Stimulated activated CD4-positive, alpha-beta T cell treated with anti-CD3 and anti-CD28 coated beads, Interleukin-2, amount 100 ng/mL, for 4 hours (primary cell): ENCODE measurements around the gene IL19.

Experiments used
- DNase-seq: peaks from one replicate; pipeline ENCODE4 v3.0.0-alpha.2; 2020; ENCODE audit warnings: low read depth

The IL19 gene, protein sequence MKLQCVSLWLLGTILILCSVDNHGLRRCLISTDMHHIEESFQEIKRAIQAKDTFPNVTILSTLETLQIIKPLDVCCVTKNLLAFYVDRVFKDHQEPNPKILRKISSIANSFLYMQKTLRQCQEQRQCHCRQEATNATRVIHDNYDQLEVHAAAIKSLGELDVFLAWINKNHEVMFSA

GRCh38 chr1:206770531-206771337 lies at the start of gene IL19:
IL19 (plus strand) TSS chr1:206770773; CDS start chr1:206836663, 65,890 bp downstream.
- peak; percentile 46 for DNase-seq

DNA sequence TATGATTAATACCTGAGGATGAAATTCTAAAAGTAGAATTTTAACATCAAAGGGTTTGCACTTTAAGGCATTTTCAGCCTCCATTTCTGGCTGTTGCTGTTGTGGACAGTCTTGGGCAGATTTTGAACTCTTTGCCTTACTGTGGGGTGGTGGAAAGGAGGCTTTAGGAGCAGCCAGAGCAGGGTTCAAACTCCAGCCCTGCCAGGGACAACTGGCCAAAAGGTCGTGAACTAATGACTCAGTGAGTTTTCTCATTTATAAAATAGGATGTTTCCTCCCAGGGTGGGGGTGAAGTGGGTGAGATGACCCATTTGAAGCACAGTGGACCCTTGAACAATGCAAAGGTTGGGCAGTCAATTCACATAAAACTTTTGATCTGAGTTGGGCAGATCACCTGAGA lies 49.1 kb upstream of the IL19 start:
- DNase-seq: no peak

GRCh38 chr1:206722751-206723461 lies 47.7 kb upstream of the IL19 start:
- DNase-seq: no peak

DNA sequence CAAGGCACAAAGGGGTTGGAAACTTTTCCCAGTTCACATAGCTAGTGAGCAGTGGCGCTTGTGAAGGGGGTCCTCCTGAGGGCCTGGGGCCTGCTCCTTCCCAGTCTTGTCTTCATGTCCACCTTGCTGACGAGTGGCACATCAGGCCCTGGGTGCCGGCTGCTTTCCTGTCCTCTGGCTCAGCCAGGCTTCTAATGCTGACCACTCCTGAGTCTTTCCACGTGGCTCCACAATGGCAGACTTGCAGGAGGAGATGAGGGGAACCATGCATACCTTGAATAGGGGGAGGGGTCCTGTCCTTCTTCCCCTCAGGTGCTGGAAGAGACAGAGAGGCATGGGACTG lies 47.1 kb upstream of the IL19 start:
- no peak for DNase-seq

- no peak for DNase-seq
Observed at GRCh38 chr1:206723805-206724472, 46.6 kb upstream of the IL19 start.

- DNase-seq: peak; percentile 44
Observed at GRCh38 chr1:206725109-206725963, 45.2 kb upstream of the IL19 start.

DNA sequence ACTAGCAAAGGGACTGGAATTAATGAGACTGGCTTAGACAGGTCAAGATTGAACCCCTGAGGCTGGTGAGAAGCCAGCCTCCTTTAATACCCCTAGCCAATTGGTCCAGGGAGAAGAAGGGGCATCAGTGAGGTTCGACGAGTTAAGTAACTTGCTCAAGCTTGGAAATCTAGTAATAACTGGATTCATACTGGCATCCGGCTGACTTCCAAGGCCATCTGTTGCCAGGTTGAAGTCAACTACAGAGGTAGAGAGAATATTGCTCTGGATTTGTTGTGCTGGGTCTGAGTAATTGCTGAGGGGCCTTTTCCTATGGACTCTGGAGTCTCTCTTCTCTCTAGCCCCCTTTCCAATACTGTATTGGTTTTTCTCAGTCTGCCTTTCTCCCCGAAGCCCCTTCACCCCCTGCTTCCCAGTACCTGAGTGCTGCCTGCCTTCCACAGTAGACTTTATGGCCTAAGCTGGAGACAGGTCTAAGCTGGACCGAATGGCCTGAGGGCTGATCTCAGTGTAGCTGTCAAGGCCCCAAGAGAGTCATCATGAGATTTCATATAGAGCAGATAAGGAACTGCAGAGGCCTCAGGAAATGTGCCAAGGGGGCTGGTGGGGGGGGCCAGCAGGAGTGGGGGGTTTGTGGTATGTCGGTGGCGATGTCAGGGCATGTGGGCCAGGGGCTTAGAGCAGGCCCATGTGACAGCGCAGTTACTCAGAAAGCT lies 42.4 kb upstream of the IL19 start:
- DNase-seq: no peak

DNA sequence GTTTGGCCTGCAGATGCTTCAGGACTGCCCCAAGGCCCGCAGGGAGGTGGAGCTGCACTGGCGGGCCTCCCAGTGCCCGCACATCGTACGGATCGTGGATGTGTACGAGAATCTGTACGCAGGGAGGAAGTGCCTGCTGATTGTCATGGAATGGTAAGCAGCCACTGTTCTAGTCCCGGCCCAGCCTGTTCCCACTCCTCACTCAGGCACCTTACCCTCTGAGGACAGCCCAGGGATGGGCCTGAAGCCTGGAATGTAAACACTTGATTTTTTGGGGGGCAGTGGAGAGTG lies 41.9 kb upstream of the IL19 start:
- no peak for DNase-seq

GRCh38 chr1:206729050-206729449 lies 41.5 kb upstream of the IL19 start:
- DNase-seq: no peak

DNA sequence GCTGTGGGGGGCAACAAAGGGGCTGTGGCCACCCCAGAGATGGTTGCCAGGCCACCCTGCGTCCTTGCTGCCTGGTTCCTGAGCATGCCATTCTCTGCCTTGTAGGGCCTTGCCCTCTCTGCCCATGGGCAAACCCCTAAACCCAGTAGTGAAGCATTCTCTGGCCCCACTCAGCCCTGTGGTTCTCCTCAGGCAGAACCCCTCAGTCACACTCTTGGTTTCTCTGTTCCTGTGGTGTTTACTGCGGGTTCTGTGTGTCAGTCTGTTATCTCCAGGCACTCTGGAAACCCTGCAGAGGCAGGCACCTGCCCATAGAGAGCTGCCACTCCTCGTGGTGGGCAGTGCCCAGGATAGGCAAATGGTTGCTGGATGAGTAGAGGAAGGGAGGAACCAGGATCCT lies 41.1 kb upstream of the IL19 start:
- DNase-seq: no peak

- no peak for DNase-seq
Observed at GRCh38 chr1:206732508-206732907, 38.1 kb upstream of the IL19 start.

GRCh38 chr1:206732992-206733391 lies 37.6 kb upstream of the IL19 start:
- no peak for DNase-seq

DNA sequence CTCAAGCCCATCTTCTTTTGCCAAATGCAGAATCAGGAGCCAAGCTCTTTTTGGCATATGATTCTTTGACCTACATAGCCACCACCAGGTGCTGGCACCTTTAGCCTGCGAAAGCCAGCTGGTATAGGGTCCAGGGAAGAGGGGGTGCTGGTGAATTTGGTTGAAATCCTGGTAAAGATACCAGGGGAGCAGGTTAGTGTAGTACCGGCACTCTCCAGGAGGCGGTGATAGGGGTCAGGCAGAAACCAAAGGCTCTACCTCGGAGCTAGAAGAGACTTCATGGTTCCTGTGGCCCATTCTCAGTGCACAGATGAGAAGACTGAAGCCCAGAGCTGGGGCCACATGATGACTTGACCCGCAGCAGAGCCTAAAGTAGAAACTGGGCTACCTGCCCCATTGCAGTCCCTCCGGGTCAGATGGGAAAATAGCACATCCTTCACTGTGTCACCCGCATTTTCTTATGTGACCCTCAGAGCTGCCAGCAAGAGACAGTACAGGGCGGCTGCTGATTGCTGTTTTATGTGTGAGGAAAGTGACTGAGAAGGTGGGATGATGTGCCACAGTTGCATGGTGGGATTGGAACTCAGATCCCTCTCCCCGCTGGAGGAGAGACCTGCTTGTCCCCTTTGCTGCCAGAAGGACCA lies 36.0 kb upstream of the IL19 start:
- DNase-seq: peak; percentile 71

DNA sequence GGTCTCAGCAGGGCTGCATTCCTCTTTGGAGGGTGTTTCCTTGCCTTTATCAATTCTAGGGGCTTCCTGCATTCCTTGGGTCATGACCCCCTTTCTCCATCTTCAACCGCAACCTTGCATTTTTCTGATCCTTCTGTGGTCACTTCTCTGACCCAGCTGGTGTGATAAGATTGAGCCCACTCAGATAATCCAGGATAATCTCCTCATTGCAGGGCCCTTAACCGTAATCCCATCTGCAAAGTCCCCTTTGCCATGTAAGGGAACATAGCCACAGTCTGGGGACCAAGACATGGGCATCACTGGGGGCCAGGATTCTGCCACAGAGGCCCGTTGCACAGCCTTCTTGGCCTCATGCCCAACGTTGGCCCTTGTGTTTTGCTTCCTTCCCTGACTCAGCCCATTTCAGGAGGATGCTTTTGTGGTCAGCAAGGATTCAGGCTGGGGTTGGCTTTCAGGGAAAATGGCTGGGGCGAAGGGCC lies 35.0 kb upstream of the IL19 start:
- no peak for DNase-seq

- DNase-seq: peak; percentile 61
Observed at GRCh38 chr1:206736878-206737728, 33.5 kb upstream of the IL19 start.

- DNase-seq: no peak
Observed at GRCh38 chr1:206737729-206738201, 32.8 kb upstream of the IL19 start.

GRCh38 chr1:206738370-206739366 lies 31.9 kb upstream of the IL19 start:
- DNase-seq: no peak

GRCh38 chr1:206739411-206740076 lies 31.0 kb upstream of the IL19 start:
- no peak for DNase-seq
